AG09309 (cell line): ENCODE data around the gene PPFIBP2.
A peak's percentile ranks its signal among the peaks of the same experiment; 100 is the strongest.

Source experiments
- DNase-seq: peaks from one replicate; pipeline ENCODE4 v3.0.0-alpha.2; 2010; ENCODE audit warnings: low read depth
- H3K4me3 ChIP-seq: 2 replicates; pipeline ENCODE4 v1.5.1; 2011; ENCODE audit warnings: mild to moderate bottlenecking, low read depth, low read length, moderate library complexity; ENCODE audit not compliant: control insufficient read depth
- CTCF ChIP-seq: IDR thresholded peaks from 2 replicates; pipeline ENCODE4 v1.5.1; 2011; ENCODE audit warnings: mild to moderate bottlenecking, low read depth, low read length, inconsistent platforms; ENCODE audit not compliant: insufficient read depth, control insufficient read depth; ENCODE audit errors: missing control alignments

Gene PPFIBP2

GRCh38 chr11:7484131-7484530 lies 29.7 kb upstream of the PPFIBP2 start:
- no peak overlapping the region for H3K4me3 ChIP-seq
- no peak for DNase-seq
- TF ChIP-seq CTCF = no peak

- no peak for DNase-seq
- TF ChIP-seq CTCF = no peak
- no peak overlapping the region for H3K4me3 ChIP-seq
Observed at GRCh38 chr11:7484645-7485044, 29.2 kb upstream of the PPFIBP2 start.

GRCh38 chr11:7485186-7486097 lies 28.4 kb upstream of the PPFIBP2 start, which contains the start of gene OLFML1:
OLFML1 (plus strand) TSS chr11:7485506; CDS start chr11:7485876, 370 bp downstream.
- TF ChIP-seq CTCF = no peak
- H3K4me3 ChIP-seq = peak within 1 kb of the TSS; percentile 25
- no peak for DNase-seq

- peak overlapping the region; percentile 5; the same call in 1 of the 2 replicates for H3K4me3 ChIP-seq
- no peak for DNase-seq
- no peak for TF ChIP-seq CTCF
Observed at GRCh38 chr11:7486098-7486780, 27.6 kb upstream of the PPFIBP2 start.

GRCh38 chr11:7486781-7487140 lies 27.0 kb upstream of the PPFIBP2 start:
- H3K4me3 ChIP-seq = no peak overlapping the region
- no peak for TF ChIP-seq CTCF
- no peak for DNase-seq

GRCh38 chr11:7487360-7487759 lies 26.4 kb upstream of the PPFIBP2 start:
- no peak for TF ChIP-seq CTCF
- no peak overlapping the region for H3K4me3 ChIP-seq
- no peak for DNase-seq
